ENCODE results near the gene DCUN1D2. TPM values are rescaled to one million over a fixed set of nuclear protein-coding genes. Genes with fewer than 3 reads are reported as not detected.
"Not testable (repeated sequence)": the region's sequence is repeated elsewhere in the genome, so short reads cannot be mapped to it uniquely, and the experiment has no call there.

The DCUN1D2 gene
- total RNA-seq, 1 experiment from 2014 or later, result 0.78 TPM

DNA sequence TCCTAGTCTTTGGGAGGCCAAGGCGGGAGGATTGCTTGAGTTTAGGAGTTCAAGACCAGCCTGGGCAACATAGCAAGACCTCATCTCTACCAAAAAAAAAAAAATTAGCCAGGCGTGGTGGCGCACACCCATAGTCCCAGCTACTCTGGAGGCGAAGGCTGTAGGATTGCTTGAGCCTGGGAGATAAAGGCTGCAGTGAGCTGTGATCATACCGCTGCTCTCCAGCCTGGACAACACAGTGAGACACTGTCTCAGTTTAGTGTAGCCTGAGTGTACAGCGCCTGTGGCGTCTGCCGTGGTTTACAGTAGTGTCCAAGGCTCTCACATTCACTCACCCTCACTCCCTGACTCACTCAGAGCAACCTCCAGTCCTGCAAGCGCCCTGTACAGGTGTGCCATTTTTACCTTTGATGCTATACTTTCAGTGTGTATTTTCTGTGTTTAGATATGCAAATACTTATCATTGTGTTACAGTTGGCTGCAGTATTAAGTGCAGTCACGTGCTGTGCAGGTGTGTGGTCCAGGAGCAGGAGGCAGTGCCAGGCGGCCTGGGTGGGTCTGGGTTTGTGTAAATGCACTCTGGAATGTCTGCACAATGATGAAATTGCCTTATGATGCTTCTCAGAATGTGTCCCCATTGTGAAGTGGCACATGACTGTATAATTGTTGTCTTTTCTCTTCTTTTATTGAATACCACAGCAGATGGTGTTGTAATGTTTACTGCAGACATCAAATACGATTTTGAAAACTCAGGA, 36.1 kb upstream of the DCUN1D2 start:
- DNase-seq (ENCODE audit: low read depth), result no peak
- in situ Hi-C loops (cut with HindIII; ENCODE audit: low pct_unique_long_range_greater_than_20kb, low sequenced_read_pairs), result no loop called here

GRCh38 chr13:113522438-113522837, 31.9 kb upstream of the DCUN1D2 start:
- in situ Hi-C loops (cut with HindIII; ENCODE audit: low pct_unique_long_range_greater_than_20kb, low sequenced_read_pairs); DNase-seq (ENCODE audit: low read depth): not testable (repeated sequence)

GRCh38 chr13:113520571-113520970, 30.1 kb upstream of the DCUN1D2 start:
- in situ Hi-C loops (cut with HindIII; ENCODE audit: low pct_unique_long_range_greater_than_20kb, low sequenced_read_pairs), result no loop called here
- DNase-seq (ENCODE audit: low read depth), result no peak

DNA sequence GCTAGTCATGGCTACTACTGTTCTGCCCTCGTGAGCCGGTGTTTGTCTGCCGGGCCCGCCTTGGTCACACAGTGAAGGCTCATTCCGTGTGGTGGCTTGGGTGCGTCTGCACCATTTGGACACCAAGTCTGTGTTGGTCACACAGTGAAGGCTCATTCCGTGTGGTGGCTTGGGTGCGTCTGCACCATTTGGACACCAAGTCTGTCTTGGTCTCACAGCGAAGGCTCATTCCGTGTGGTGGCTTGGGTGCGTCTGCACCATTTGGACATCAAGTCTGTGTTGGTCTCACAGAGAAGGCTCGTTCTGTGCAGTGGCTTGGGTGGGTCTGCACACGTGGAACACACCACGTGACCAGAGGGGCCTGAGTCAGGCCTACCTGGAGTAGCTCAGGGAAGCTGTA, 29.0 kb upstream of the DCUN1D2 start:
- in situ Hi-C loops (cut with HindIII; ENCODE audit: low pct_unique_long_range_greater_than_20kb, low sequenced_read_pairs), result no loop called here
- DNase-seq (ENCODE audit: low read depth), result no peak

DNA sequence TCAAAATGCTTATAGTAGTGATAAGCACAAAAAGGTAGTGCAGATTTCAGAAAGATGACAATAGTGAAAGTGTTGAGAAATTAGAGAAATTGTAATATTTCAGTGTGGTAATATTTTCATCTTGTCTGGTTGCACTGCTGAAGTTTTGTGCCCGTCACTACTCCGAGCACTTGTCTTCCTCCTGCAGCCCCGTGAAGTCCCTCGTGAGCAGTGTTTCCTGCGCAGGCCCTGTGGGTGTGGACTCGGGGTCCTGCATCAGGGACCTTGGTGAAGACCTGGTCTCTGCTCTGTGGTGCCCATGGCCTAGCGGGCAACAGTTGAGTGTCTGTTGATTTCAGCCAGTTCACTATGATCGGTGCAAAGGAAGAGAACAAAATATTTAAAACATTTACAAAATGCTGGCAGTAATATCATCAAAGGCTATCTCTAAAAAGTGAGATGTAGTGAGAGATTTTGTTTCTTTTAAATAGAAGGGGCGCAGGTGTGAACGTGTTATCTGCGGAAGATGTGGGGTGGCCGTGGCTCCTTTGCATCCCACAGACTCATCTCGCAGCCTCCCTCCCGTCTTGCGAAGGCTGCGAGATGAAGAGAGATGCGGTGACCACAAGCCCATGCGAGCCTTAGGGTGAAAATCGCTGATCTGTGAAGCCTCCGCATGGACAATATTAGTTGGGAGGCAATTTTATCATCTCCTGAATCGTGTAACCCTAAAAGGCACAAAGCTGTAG, 27.7 kb upstream of the DCUN1D2 start:
- DNase-seq (ENCODE audit: low read depth), result no peak
- in situ Hi-C loops (cut with HindIII; ENCODE audit: low pct_unique_long_range_greater_than_20kb, low sequenced_read_pairs), result no loop called here

DNA sequence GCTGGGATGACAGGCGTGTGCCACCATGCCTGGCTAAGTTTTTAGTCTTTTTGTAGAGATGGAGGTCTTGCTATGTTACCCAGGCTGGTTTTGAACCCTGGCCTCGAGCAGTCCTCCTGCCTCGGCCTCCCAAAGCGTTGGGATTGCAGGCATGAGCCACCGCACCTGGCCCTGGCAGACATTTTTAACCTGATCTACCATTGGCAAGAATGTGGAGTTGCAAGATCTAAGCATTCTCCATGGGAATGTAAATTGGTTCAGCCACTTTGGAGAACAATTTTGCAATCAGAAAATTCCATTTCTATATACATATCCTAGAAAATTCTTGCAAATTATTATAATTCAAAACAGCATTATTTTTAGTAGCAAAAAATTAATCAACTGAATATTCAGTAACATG, 24.3 kb upstream of the DCUN1D2 start:
- in situ Hi-C loops (cut with HindIII; ENCODE audit: low pct_unique_long_range_greater_than_20kb, low sequenced_read_pairs), result no loop called here
- no peak for DNase-seq (ENCODE audit: low read depth)

GRCh38 chr13:113513761-113514160, 23.2 kb upstream of the DCUN1D2 start:
- in situ Hi-C loops (cut with HindIII; ENCODE audit: low pct_unique_long_range_greater_than_20kb, low sequenced_read_pairs), result no loop called here
- no peak for DNase-seq (ENCODE audit: low read depth)

- no peak for DNase-seq (ENCODE audit: low read depth)
- in situ Hi-C loops (cut with HindIII; ENCODE audit: low pct_unique_long_range_greater_than_20kb, low sequenced_read_pairs), result no loop called here
Observed at GRCh38 chr13:113511361-113511760, 20.9 kb upstream of the DCUN1D2 start.

- DNase-seq (ENCODE audit: low read depth), result no peak
- in situ Hi-C loops (cut with HindIII; ENCODE audit: low pct_unique_long_range_greater_than_20kb, low sequenced_read_pairs), result no loop called here
Observed at GRCh38 chr13:113510871-113511270, 20.4 kb upstream of the DCUN1D2 start.

- in situ Hi-C loops (cut with HindIII; ENCODE audit: low pct_unique_long_range_greater_than_20kb, low sequenced_read_pairs), result no loop called here
- no peak for DNase-seq (ENCODE audit: low read depth)
Observed at GRCh38 chr13:113509989-113510388, 19.5 kb upstream of the DCUN1D2 start.

- in situ Hi-C loops (cut with HindIII; ENCODE audit: low pct_unique_long_range_greater_than_20kb, low sequenced_read_pairs), result no loop called here
Observed at GRCh38 chr13:113508521-113509254, 18.2 kb upstream of the DCUN1D2 start.

GRCh38 chr13:113507505-113508345, 17.2 kb upstream of the DCUN1D2 start:
- no peak for DNase-seq (ENCODE audit: low read depth)
- in situ Hi-C loops (cut with HindIII; ENCODE audit: low pct_unique_long_range_greater_than_20kb, low sequenced_read_pairs), result no loop called here

More at GRCh38 chr13:113508521-113509254, 18.2 kb upstream of the DCUN1D2 start:
- DNase-seq (ENCODE audit: low read depth), result no peak

- no peak for DNase-seq (ENCODE audit: low read depth)
- in situ Hi-C loops (cut with HindIII; ENCODE audit: low pct_unique_long_range_greater_than_20kb, low sequenced_read_pairs), result no loop called here
Observed at GRCh38 chr13:113506871-113507388, 16.4 kb upstream of the DCUN1D2 start.

GRCh38 chr13:113506025-113506685, 15.6 kb upstream of the DCUN1D2 start:
- DNase-seq (ENCODE audit: low read depth), result no peak
- in situ Hi-C loops (cut with HindIII; ENCODE audit: low pct_unique_long_range_greater_than_20kb, low sequenced_read_pairs), result no loop called here

DNA sequence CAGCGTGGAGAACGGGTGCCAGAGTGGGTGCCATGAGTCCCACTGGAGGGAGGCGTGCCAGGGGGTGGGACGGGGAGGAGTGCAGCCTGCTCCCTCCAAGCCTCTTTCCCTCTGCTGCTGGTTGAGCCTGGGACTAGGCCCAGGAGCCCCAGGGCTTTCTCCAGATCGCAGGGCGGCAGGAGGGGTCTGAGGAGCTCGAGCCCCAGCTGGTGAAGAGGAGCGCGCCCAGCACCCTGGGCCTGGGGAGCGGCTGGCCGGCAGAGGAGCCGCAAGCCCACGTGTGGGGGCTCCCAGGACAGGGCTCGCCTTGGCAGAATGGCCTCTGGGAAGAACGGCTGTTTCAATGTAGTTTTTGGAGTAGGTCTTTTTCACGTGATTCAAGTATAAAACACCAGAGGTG, 12.2 kb upstream of the DCUN1D2 start:
- in situ Hi-C loops (cut with HindIII; ENCODE audit: low pct_unique_long_range_greater_than_20kb, low sequenced_read_pairs), result no loop called here
- DNase-seq (ENCODE audit: low read depth), result no peak

- no peak for DNase-seq (ENCODE audit: low read depth)
- in situ Hi-C loops (cut with HindIII; ENCODE audit: low pct_unique_long_range_greater_than_20kb, low sequenced_read_pairs), result no loop called here
Observed at GRCh38 chr13:113500530-113501265, 10.2 kb upstream of the DCUN1D2 start.

- in situ Hi-C loops (cut with HindIII; ENCODE audit: low pct_unique_long_range_greater_than_20kb, low sequenced_read_pairs), result no loop called here
- no peak for DNase-seq (ENCODE audit: low read depth)
Observed at GRCh38 chr13:113499936-113500335, 9.4 kb upstream of the DCUN1D2 start.
